Ascending aorta (tissue), 2 donors: ENCODE data around the gene FXYD7. TPM values are rescaled to one million over a fixed set of nuclear protein-coding genes. Genes with fewer than 3 reads are reported as not detected.

ENCODE experiments used
- DNase-seq, 2 donors: peaks; one replicate each; pipeline ENCODE4 v3.0.0-alpha.2; 2019; ENCODE audit warnings: low spot score in 2 of 2
- H3K27ac ChIP-seq, 2 donors: fragments of 200-600 bp; sonication (generic); one replicate each; pipeline ENCODE4 v1.5.1; 2016 to 2017; ENCODE audit warnings: mild to moderate bottlenecking in 1 of 2
- H3K27me3 ChIP-seq: fragments of 200-600 bp; sonication (generic); one replicate; pipeline ENCODE4 v1.5.1; 2017
- H3K36me3 ChIP-seq, 2 donors: fragments of 200-600 bp; sonication (generic); one replicate each; pipeline ENCODE4 v1.5.1; 2016
- H3K4me1 ChIP-seq, 2 donors: fragments of 200-600 bp; sonication (generic); one replicate each; pipeline ENCODE4 v1.5.1; 2016 to 2017; ENCODE audit warnings: mild to moderate bottlenecking in 1 of 2
- H3K4me3 ChIP-seq, 2 donors: fragments of 200-600 bp; sonication (generic); one replicate each; pipeline ENCODE4 v1.5.1; 2016 to 2017; ENCODE audit warnings: mild to moderate bottlenecking in 1 of 2
- H3K9me3 ChIP-seq, 2 donors: fragments of 200-600 bp; sonication (generic); one replicate each; pipeline ENCODE4 v1.5.1; 2016
- CTCF ChIP-seq, 3 experiments: fragments of 200-600 bp in 2 of 3; fragments of 450-650 bp in 1 of 3; sonication (generic) in 2 of 3; IDR thresholded peaks; one replicate each; pipeline ENCODE4 v1.5.1; 2016 to 2019; ENCODE audit warnings: antibody characterized with exemption in 3 of 3, mild to moderate bottlenecking in 1 of 3, moderate library complexity in 1 of 3
- intact Hi-C: fragments of 100-400 bp; cut with DNase I; formaldehyde crosslinking; loops from one replicate; pipeline ENCODE4 v1.15.1; 2023
- total RNA-seq: library from RNA; depleted of rRNA; stranded (reverse); fragments of >200 nt; gene quantifications from one replicate; pipeline ENCODE4 v1.1.0, GENCODE V29; 2016

Gene FXYD7
- total RNA-seq, 1 donor from 2014 or later, result not detected

GRCh38 chr19:35107545-35107944 lies 35.5 kb upstream of the FXYD7 start:
- no peak for DNase-seq
- no peak for TF ChIP-seq CTCF (IDR thresholded peaks at IDR 0.05)
- intact Hi-C loops, result no loop called here
- Histone ChIP-seq H3K4me1 (no peaks in the 10 kb centered on the region), H3K9me3 (no peaks in the 10 kb centered on the region), H3K27ac (no peak overlapping the region), H3K4me3 (no peak overlapping the region), H3K27me3 (no peaks in the 10 kb centered on the region), H3K36me3 (no peaks in the 10 kb centered on the region)

GRCh38 chr19:35108730-35109129 lies 34.3 kb upstream of the FXYD7 start:
- H3K9me3 ChIP-seq, result no peaks in the 10 kb centered on the region
- H3K4me3 ChIP-seq, result no peak overlapping the region
- no peaks in the 10 kb centered on the region for H3K36me3 ChIP-seq
- H3K27me3 ChIP-seq, result no peaks in the 10 kb centered on the region
- DNase-seq, result no peak
- H3K4me1 ChIP-seq, result no peaks in the 10 kb centered on the region
- H3K27ac ChIP-seq, result no peak overlapping the region
- intact Hi-C loops, result no loop called here
- no peak for TF ChIP-seq CTCF (IDR thresholded peaks at IDR 0.05)

GRCh38 chr19:35109395-35110112 lies 33.5 kb upstream of the FXYD7 start:
- DNase-seq, result no peak
- H3K36me3 ChIP-seq, result no peaks in the 10 kb centered on the region
- no peak for TF ChIP-seq CTCF (IDR thresholded peaks at IDR 0.05)
- no peak overlapping the region for H3K4me3 ChIP-seq
- no peaks in the 10 kb centered on the region for H3K27me3 ChIP-seq
- H3K9me3 ChIP-seq, result no peaks in the 10 kb centered on the region
- H3K27ac ChIP-seq, result no peak overlapping the region
- intact Hi-C loops, result no loop called here
- no peaks in the 10 kb centered on the region for H3K4me1 ChIP-seq

GRCh38 chr19:35110974-35111373 lies 32.1 kb upstream of the FXYD7 start:
- H3K4me1 ChIP-seq, result peaks cover 4 to 6% of the 10 kb centered on the region in 2 donors
- H3K36me3 ChIP-seq, result no peaks in the 10 kb centered on the region
- H3K27ac ChIP-seq, result no peak overlapping the region
- H3K4me3 ChIP-seq, result no peak overlapping the region
- no peak for DNase-seq
- intact Hi-C loops, result no loop called here
- TF ChIP-seq CTCF (IDR thresholded peaks at IDR 0.05), result no peak
- H3K27me3 ChIP-seq, result no peaks in the 10 kb centered on the region
- H3K9me3 ChIP-seq, result no peaks in the 10 kb centered on the region

- H3K36me3 ChIP-seq, result no peaks in the 10 kb centered on the region
- H3K27ac ChIP-seq, result no peak overlapping the region
- DNase-seq, result no peak
- no peaks in the 10 kb centered on the region for H3K9me3 ChIP-seq
- H3K4me1 ChIP-seq, result peaks cover 4 to 6% of the 10 kb centered on the region in 2 donors
- intact Hi-C loops, result no loop called here
- no peak overlapping the region for H3K4me3 ChIP-seq
- TF ChIP-seq CTCF (IDR thresholded peaks at IDR 0.05), result no peak
- H3K27me3 ChIP-seq, result no peaks in the 10 kb centered on the region
These were observed 29.9 kb upstream of the FXYD7 start for GRCh38 chr19:35112995-35113688.
